SK-N-SH treated with all-trans-retinoic acid at 6 μM for 48 hours (cell line): Measurements from ENCODE around the gene HRH3.

Source experiments
- ATAC-seq: fragments of 200-7000 bp; cut with Tn5 transposase; 3 replicates; pipeline ENCODE4 v1.9.1; 2020; ENCODE audit warnings: mild to moderate bottlenecking, moderate library complexity
- ARNTL ChIP-seq: fragments of 450-650 bp; formaldehyde crosslinking; IDR thresholded peaks from 2 replicates; pipeline ENCODE4 v1.5.0; 2020; ENCODE audit warnings: low read depth, mild to moderate bottlenecking, moderate library complexity, borderline replicate concordance
- BACH2 ChIP-seq: fragments of 250-450 bp; sonication (Bioruptor Pico); IDR thresholded peaks from 2 replicates; pipeline ENCODE4 v1.9.0; 2021; ENCODE audit warnings: mild to moderate bottlenecking, borderline replicate concordance
- CSRNP3 ChIP-seq: fragments of 250-450 bp; sonication (Bioruptor Pico); IDR thresholded peaks from 2 replicates; pipeline ENCODE4 v1.5.1; 2021; ENCODE audit warnings: mild to moderate bottlenecking, moderate library complexity
- ESRRG ChIP-seq: fragments of 250-450 bp; sonication (Bioruptor Pico); IDR thresholded peaks from 2 replicates; pipeline ENCODE4 v1.6.1; 2021; ENCODE audit warnings: mild to moderate bottlenecking
- GLIS3 ChIP-seq: fragments of 250-450 bp; sonication (Bioruptor Pico); IDR thresholded peaks from 2 replicates; pipeline ENCODE4 v1.5.0; 2020; ENCODE audit warnings: mild to moderate bottlenecking, moderate library complexity
- ISL1 ChIP-seq: fragments of 250-450 bp; sonication (Bioruptor Pico); IDR thresholded peaks from 2 replicates; pipeline ENCODE4 v2.1.2; 2022; ENCODE audit warnings: mild to moderate bottlenecking, moderate library complexity
- OSR1 ChIP-seq: fragments of 250-450 bp; sonication (Bioruptor Pico); IDR thresholded peaks from 2 replicates; pipeline ENCODE4 v1.8.0; 2022; ENCODE audit warnings: moderate library complexity, mild to moderate bottlenecking, inconsistent platforms
- PPARA ChIP-seq: fragments of 250-450 bp; sonication (Bioruptor Pico); IDR thresholded peaks from 2 replicates; pipeline ENCODE4 v1.5.0; 2020; ENCODE audit warnings: mild to moderate bottlenecking, borderline replicate concordance
- RARB ChIP-seq: fragments of 250-450 bp; sonication (Bioruptor Pico); IDR thresholded peaks from 2 replicates; pipeline ENCODE4 v1.8.0; 2021; ENCODE audit warnings: mild to moderate bottlenecking, moderate library complexity
- SNAI2 ChIP-seq: fragments of 250-450 bp; sonication (Bioruptor Pico); IDR thresholded peaks from 2 replicates; pipeline ENCODE4 v1.5.0; 2020; ENCODE audit warnings: mild to moderate bottlenecking, moderate library complexity
- TCF4 ChIP-seq: fragments of 250-450 bp; sonication (Bioruptor Pico); IDR thresholded peaks from 2 replicates; pipeline ENCODE4 v1.8.0; 2021; ENCODE audit warnings: mild to moderate bottlenecking, moderate library complexity, borderline replicate concordance
- TOX ChIP-seq: fragments of 250-450 bp; sonication (Bioruptor Pico); IDR thresholded peaks from 2 replicates; pipeline ENCODE4 v1.8.0; 2021; ENCODE audit warnings: mild to moderate bottlenecking, moderate library complexity, borderline replicate concordance
- TSHZ2 ChIP-seq: fragments of 250-450 bp; sonication (Bioruptor Pico); IDR thresholded peaks from 2 replicates; pipeline ENCODE4 v1.5.0; 2020; ENCODE audit warnings: mild to moderate bottlenecking, moderate library complexity
- ZC3H10 ChIP-seq: fragments of 250-450 bp; sonication (Bioruptor Pico); IDR thresholded peaks from 2 replicates; pipeline ENCODE4 v1.5.1; 2021; ENCODE audit warnings: mild to moderate bottlenecking, moderate library complexity
- ZFP3 ChIP-seq: fragments of 250-450 bp; sonication (Bioruptor Pico); IDR thresholded peaks from 2 replicates; pipeline ENCODE4 v1.5.0; 2020; ENCODE audit warnings: mild to moderate bottlenecking, moderate library complexity
- ZFP30 ChIP-seq: fragments of 450-650 bp; formaldehyde crosslinking; IDR thresholded peaks from 2 replicates; pipeline ENCODE4 v1.5.0; 2022; ENCODE audit warnings: mild to moderate bottlenecking, moderate library complexity
- ZNF565 ChIP-seq: fragments of 450-650 bp; formaldehyde crosslinking; conservative IDR thresholded peaks from 2 replicates; pipeline ENCODE4 v1.5.0; 2020; ENCODE audit warnings: low read depth, mild to moderate bottlenecking, moderate library complexity
- ZNF70 ChIP-seq: fragments of 450-650 bp; formaldehyde crosslinking; IDR thresholded peaks from 2 replicates; pipeline ENCODE4 v1.5.0; 2020; ENCODE audit warnings: mild to moderate bottlenecking, moderate library complexity
- ZNF8 ChIP-seq: fragments of 450-650 bp; formaldehyde crosslinking; IDR thresholded peaks from 2 replicates; pipeline ENCODE4 v1.5.0; 2020; ENCODE audit warnings: mild to moderate bottlenecking, moderate library complexity
- TF ChIP-seq, protein P1 (sequence below): fragments of 250-450 bp; sonication (Bioruptor Pico); IDR thresholded peaks from 2 replicates; pipeline ENCODE4 v1.8.0; 2021; ENCODE audit warnings: low read depth, mild to moderate bottlenecking, moderate library complexity, borderline replicate concordance
- TF ChIP-seq, protein P2 (sequence below): fragments of 250-450 bp; sonication (Bioruptor Pico); IDR thresholded peaks from 2 replicates; pipeline ENCODE4 v1.5.1; 2020; ENCODE audit warnings: low read depth, mild to moderate bottlenecking, moderate library complexity

HRH3 gene

DNA sequence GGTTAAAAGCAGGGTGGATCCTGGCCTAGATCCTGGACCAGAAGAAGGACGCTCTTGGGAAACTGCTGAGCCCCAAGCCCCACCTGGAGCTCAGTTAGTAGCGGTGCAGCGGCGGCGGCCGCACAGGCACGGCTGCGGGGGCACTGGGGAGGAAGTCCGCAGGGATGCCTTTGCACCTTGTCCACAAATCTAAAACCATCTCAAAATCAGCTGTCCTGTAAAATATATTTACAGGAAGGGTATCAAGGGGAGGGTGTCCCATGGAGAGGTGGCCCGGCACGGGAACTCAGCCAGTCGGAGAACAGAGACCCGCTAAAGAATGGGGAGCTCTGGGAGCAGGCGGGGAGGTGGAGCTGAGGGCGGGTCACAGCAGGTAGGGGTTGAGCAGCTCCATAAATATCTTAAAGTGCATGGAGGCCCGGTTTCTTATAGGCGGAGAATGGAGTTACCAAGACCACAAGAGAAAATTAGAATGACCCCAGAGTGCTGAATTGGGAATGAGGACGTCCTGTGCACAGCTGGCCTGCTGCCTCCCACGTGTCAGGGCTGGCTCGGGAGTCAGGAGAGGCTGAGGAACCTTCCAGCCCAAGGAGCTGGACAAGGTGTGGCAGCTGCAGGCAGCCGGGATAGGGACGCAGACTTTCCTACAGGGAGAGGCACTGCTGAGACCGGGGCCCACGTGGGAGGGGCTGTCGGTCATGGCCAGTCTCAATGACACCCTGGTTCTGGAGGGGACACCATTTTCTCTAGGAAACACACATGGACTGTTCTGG is 29.3 kb downstream of the HRH3 start:
- ATAC-seq: no peak
- TF ChIP-seq, protein P1, sequence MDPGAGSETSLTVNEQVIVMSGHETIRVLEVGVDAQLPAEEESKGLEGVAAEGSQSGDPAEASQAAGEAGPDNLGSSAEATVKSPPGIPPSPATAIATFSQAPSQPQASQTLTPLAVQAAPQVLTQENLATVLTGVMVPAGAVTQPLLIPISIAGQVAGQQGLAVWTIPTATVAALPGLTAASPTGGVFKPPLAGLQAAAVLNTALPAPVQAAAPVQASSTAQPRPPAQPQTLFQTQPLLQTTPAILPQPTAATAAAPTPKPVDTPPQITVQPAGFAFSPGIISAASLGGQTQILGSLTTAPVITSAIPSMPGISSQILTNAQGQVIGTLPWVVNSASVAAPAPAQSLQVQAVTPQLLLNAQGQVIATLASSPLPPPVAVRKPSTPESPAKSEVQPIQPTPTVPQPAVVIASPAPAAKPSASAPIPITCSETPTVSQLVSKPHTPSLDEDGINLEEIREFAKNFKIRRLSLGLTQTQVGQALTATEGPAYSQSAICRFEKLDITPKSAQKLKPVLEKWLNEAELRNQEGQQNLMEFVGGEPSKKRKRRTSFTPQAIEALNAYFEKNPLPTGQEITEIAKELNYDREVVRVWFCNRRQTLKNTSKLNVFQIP (CRISPR knock-in tag): no peak
- TF ChIP-seq ZNF8 (CRISPR knock-in tag) (no peak), OSR1 (CRISPR knock-in tag) (no peak), ZC3H10 (CRISPR knock-in tag) (no peak), ZFP30 (CRISPR knock-in tag) (no peak), ZNF70 (CRISPR knock-in tag) (no peak), TCF4 (CRISPR knock-in tag) (no peak), PPARA (no peak), ZFP3 (CRISPR knock-in tag) (no peak), SNAI2 (no peak), ESRRG (CRISPR knock-in tag) (no peak), ZNF565 (CRISPR knock-in tag) (no peak), TOX (CRISPR knock-in tag) (no peak), RARB (CRISPR knock-in tag) (no peak), TSHZ2 (no peak), ISL1 (no peak), ARNTL (CRISPR knock-in tag) (no peak)
- TF ChIP-seq, protein P2, sequence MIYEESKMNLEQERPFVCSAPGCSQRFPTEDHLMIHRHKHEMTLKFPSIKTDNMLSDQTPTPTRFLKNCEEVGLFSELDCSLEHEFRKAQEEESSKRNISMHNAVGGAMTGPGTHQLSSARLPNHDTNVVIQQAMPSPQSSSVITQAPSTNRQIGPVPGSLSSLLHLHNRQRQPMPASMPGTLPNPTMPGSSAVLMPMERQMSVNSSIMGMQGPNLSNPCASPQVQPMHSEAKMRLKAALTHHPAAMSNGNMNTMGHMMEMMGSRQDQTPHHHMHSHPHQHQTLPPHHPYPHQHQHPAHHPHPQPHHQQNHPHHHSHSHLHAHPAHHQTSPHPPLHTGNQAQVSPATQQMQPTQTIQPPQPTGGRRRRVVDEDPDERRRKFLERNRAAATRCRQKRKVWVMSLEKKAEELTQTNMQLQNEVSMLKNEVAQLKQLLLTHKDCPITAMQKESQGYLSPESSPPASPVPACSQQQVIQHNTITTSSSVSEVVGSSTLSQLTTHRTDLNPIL: no peak
- TF ChIP-seq, all 23 proteins: peak for 0

GRCh38 chr20:62186887-62187866 is 32.9 kb downstream of the HRH3 start:
- TF ChIP-seq ZFP3 (CRISPR knock-in tag) (no peak), ZC3H10 (CRISPR knock-in tag) (no peak), TCF4 (CRISPR knock-in tag) (no peak), GLIS3 (CRISPR knock-in tag) (no peak), ZNF565 (CRISPR knock-in tag) (no peak), CSRNP3 (no peak), SNAI2 (no peak), BACH2 (no peak), ESRRG (CRISPR knock-in tag) (no peak), TSHZ2 (no peak)
- ATAC-seq: no peak
